Measurements from ENCODE around the gene PEX19. TPM values are rescaled to one million over a fixed set of nuclear protein-coding genes. Genes with fewer than 3 reads are reported as not detected.

The PEX19 gene
- polyA plus RNA-seq, 1 donor, result 49.1 TPM

DNA sequence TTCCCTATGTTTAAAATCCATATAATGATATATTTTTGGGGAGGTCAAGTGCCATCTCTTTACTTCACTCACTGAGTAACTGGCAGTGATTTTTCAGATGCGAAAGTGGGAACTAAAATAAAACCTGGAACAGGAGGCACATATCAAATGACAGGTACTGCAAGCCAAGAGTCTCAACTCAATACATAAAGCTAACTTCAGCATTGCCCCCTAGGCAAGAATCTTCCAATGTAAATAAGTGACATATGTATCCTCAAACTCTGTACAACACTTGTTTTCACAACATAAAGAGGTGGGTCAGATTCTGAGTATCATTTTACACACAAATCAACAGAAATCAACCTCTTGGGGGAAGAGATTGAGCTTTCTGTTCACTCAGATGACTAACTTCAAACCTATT, 40.7 kb downstream of the PEX19 start:
- WGBS (ENCODE audit: insufficient coverage, low lambda C conversion rate), result no CpG with 5 or more reads among the region's 1 CpG
- Histone ChIP-seq H3K27me3 (ENCODE audit: control insufficient read depth, insufficient read depth, low read length) (no peaks in the 10 kb centered on the region), H3K4me1 (ENCODE audit: control insufficient read depth, insufficient read depth, low read length) (no peaks in the 10 kb centered on the region), H3K36me3 (ENCODE audit: control insufficient read depth, insufficient read depth, low read length) (peaks cover 28% of the 10 kb centered on the region), H3K27ac (ENCODE audit: low read length) (no peak overlapping the region), H3K9me3 (ENCODE audit: control insufficient read depth, low read depth, low read length) (no peaks in the 10 kb centered on the region), H3K4me3 (ENCODE audit: low read length) (no peak overlapping the region)
- no peak for DNase-seq

- no peak overlapping the region for H3K4me3 ChIP-seq (ENCODE audit: low read length)
- no peak for DNase-seq
- H3K36me3 ChIP-seq (ENCODE audit: control insufficient read depth, insufficient read depth, low read length), result peaks cover 29% of the 10 kb centered on the region
- H3K27ac ChIP-seq (ENCODE audit: low read length), result no peak overlapping the region
- H3K4me1 ChIP-seq (ENCODE audit: control insufficient read depth, insufficient read depth, low read length), result no peaks in the 10 kb centered on the region
- no peaks in the 10 kb centered on the region for H3K9me3 ChIP-seq (ENCODE audit: control insufficient read depth, low read depth, low read length)
- no peaks in the 10 kb centered on the region for H3K27me3 ChIP-seq (ENCODE audit: control insufficient read depth, insufficient read depth, low read length)
Observed at GRCh38 chr1:160243767-160244166, 41.2 kb downstream of the PEX19 start.

DNA sequence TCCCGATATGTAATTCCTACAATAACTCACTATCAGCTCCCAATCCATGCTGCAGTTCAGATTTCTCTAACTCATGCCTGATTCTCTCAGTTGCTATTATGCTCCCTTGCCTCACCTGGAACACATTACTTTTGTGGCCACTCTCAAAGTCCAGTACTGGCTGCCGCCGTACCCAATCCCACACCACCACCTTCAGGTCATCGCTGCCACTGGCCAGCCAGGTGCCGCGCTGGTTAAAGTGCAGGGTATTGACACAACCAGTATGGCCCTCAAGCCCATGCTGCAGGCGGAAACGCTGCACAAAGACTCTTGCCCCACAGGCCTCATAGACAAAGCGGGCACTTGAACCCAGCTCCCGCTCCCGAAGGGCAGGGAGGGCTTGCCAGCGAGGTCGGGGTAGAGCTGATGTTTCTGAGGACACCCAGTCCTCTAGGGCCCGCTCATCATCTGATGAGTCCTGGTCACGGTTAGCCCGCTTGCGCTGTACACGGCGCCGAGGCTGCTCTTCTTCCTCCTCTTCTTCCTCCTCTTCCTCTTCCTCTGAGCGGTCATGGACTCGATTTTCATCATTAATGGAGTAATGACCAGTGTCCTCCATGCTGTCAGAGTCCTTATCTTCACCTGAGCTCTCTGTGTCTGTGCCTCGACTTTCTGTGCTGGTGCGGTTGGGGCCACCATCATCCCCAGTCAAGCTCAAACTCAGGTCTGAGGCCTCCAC, 45.2 kb downstream of the PEX19 start:
- whole genome bisulfite sequencing (ENCODE audit: insufficient coverage, low lambda C conversion rate), result no CpG with 5 or more reads among the region's 24 CpGs
- Histone ChIP-seq H3K36me3 (ENCODE audit: control insufficient read depth, insufficient read depth, low read length) (peaks cover 56% of the 10 kb centered on the region), H3K27me3 (ENCODE audit: control insufficient read depth, insufficient read depth, low read length) (no peaks in the 10 kb centered on the region), H3K4me1 (ENCODE audit: control insufficient read depth, insufficient read depth, low read length) (no peaks in the 10 kb centered on the region), H3K27ac (ENCODE audit: low read length) (no peak overlapping the region), H3K4me3 (ENCODE audit: low read length) (no peak overlapping the region), H3K9me3 (ENCODE audit: control insufficient read depth, low read depth, low read length) (no peaks in the 10 kb centered on the region)
- no peak for DNase-seq

- H3K9me3 ChIP-seq (ENCODE audit: control insufficient read depth, low read depth, low read length), result no peaks in the 10 kb centered on the region
- no peak overlapping the region for H3K4me3 ChIP-seq (ENCODE audit: low read length)
- H3K27ac ChIP-seq (ENCODE audit: low read length), result no peak overlapping the region
- H3K27me3 ChIP-seq (ENCODE audit: control insufficient read depth, insufficient read depth, low read length), result no peaks in the 10 kb centered on the region
- 100% methylated on average over 2 of the region's 5 CpGs for WGBS (ENCODE audit: insufficient coverage, low lambda C conversion rate)
- H3K4me1 ChIP-seq (ENCODE audit: control insufficient read depth, insufficient read depth, low read length), result no peaks in the 10 kb centered on the region
- DNase-seq, result no peak
- peaks cover 52% of the 10 kb centered on the region for H3K36me3 ChIP-seq (ENCODE audit: control insufficient read depth, insufficient read depth, low read length)
Observed at GRCh38 chr1:160238408-160238807, 46.5 kb downstream of the PEX19 start.

- no CpG with 5 or more reads among the region's 2 CpGs for WGBS (ENCODE audit: insufficient coverage, low lambda C conversion rate)
- DNase-seq, result no peak
- no peak overlapping the region for H3K27ac ChIP-seq (ENCODE audit: low read length)
- H3K4me1 ChIP-seq (ENCODE audit: control insufficient read depth, insufficient read depth, low read length), result no peaks in the 10 kb centered on the region
- H3K36me3 ChIP-seq (ENCODE audit: control insufficient read depth, insufficient read depth, low read length), result peaks cover 44% of the 10 kb centered on the region
- H3K9me3 ChIP-seq (ENCODE audit: control insufficient read depth, low read depth, low read length), result no peaks in the 10 kb centered on the region
- H3K4me3 ChIP-seq (ENCODE audit: low read length), result no peak overlapping the region
- no peaks in the 10 kb centered on the region for H3K27me3 ChIP-seq (ENCODE audit: control insufficient read depth, insufficient read depth, low read length)
Observed at GRCh38 chr1:160237558-160237957, 47.4 kb downstream of the PEX19 start.

GRCh38 chr1:160236806-160237205, 48.1 kb downstream of the PEX19 start:
- H3K27ac ChIP-seq (ENCODE audit: low read length), result no peak overlapping the region
- DNase-seq, result no peak
- H3K27me3 ChIP-seq (ENCODE audit: control insufficient read depth, insufficient read depth, low read length), result no peaks in the 10 kb centered on the region
- no peaks in the 10 kb centered on the region for H3K9me3 ChIP-seq (ENCODE audit: control insufficient read depth, low read depth, low read length)
- H3K36me3 ChIP-seq (ENCODE audit: control insufficient read depth, insufficient read depth, low read length), result peaks cover 43% of the 10 kb centered on the region
- H3K4me3 ChIP-seq (ENCODE audit: low read length), result no peak overlapping the region
- H3K4me1 ChIP-seq (ENCODE audit: control insufficient read depth, insufficient read depth, low read length), result no peaks in the 10 kb centered on the region
- WGBS (ENCODE audit: insufficient coverage, low lambda C conversion rate), result no CpG with 5 or more reads among the region's 5 CpGs

DNA sequence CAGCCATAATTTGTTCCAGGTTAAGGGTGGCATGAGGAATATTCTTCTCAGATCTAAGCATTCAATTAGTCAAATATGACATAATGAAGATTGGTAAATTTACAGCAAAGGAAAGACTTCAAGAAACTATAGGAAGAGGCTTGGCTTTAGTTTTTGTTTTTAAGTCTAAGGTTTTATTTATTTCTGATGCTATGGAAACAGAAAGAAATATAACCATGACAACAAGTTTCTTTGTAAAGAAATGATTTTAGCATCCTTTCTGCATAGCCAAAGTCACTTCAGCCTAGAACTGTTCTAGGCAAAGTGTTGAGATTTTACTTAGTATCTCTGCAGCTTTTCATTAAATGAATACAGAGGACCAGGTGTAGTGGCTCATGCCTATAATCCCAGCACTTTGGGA, 52.0 kb downstream of the PEX19 start:
- DNase-seq, result no peak
- H3K9me3 ChIP-seq (ENCODE audit: control insufficient read depth, low read depth, low read length), result no peaks in the 10 kb centered on the region
- H3K36me3 ChIP-seq (ENCODE audit: control insufficient read depth, insufficient read depth, low read length), result peaks cover 56% of the 10 kb centered on the region
- no peak overlapping the region for H3K4me3 ChIP-seq (ENCODE audit: low read length)
- no peaks in the 10 kb centered on the region for H3K27me3 ChIP-seq (ENCODE audit: control insufficient read depth, insufficient read depth, low read length)
- H3K4me1 ChIP-seq (ENCODE audit: control insufficient read depth, insufficient read depth, low read length), result no peaks in the 10 kb centered on the region
- no peak overlapping the region for H3K27ac ChIP-seq (ENCODE audit: low read length)

DNA sequence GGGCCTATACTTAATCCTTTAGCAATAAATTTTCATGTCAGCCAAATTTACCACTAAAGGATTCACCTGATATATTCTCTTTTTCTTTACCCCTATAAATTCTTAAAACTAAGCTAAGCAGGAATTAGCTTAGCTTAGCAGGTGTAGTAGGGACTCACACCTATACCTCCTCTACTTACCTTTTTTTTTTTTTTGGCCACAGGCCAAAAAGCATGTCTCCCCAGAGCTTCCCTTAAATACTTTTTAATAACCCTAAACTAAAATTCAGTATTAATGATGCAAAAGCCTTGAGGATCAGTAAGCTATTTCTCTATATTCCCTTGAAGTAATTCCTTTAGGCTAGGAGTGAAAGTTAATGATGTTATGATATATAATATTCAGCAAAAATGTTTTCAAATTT, 56.5 kb downstream of the PEX19 start:
- Histone ChIP-seq H3K4me1 (ENCODE audit: control insufficient read depth, insufficient read depth, low read length) (no peaks in the 10 kb centered on the region), H3K4me3 (ENCODE audit: low read length) (no peak overlapping the region), H3K27me3 (ENCODE audit: control insufficient read depth, insufficient read depth, low read length) (no peaks in the 10 kb centered on the region), H3K36me3 (ENCODE audit: control insufficient read depth, insufficient read depth, low read length) (peaks cover 80% of the 10 kb centered on the region), H3K9me3 (ENCODE audit: control insufficient read depth, low read depth, low read length) (no peaks in the 10 kb centered on the region), H3K27ac (ENCODE audit: low read length) (no peak overlapping the region)
- no peak for DNase-seq

DNA sequence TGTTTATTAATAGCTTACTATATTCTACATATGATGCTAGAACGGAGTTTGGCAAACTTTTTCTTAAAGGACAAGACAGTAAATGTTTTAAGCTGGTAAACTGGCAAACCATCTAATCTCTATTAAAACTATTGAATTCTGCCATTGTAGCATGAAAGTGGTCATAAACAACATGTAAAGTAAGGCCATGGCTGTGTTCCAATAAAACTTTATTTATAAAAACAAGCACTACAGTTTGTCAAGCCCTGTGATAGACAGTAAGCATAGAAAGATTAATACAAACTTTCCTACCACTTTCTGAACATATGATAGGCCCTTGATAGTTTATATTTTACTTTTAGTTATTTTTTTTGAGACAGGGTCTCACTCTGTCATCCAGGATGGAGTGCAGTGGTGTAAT, 57.4 kb downstream of the PEX19 start:
- DNase-seq, result no peak
- no CpG with 5 or more reads among the region's 1 CpG for WGBS (ENCODE audit: insufficient coverage, low lambda C conversion rate)
- Histone ChIP-seq H3K4me1 (ENCODE audit: control insufficient read depth, insufficient read depth, low read length) (no peaks in the 10 kb centered on the region), H3K27me3 (ENCODE audit: control insufficient read depth, insufficient read depth, low read length) (no peaks in the 10 kb centered on the region), H3K36me3 (ENCODE audit: control insufficient read depth, insufficient read depth, low read length) (peaks cover 89% of the 10 kb centered on the region), H3K27ac (ENCODE audit: low read length) (no peak overlapping the region), H3K9me3 (ENCODE audit: control insufficient read depth, low read depth, low read length) (no peaks in the 10 kb centered on the region), H3K4me3 (ENCODE audit: low read length) (no peak overlapping the region)

GRCh38 chr1:160227034-160227433, 57.9 kb downstream of the PEX19 start:
- H3K36me3 ChIP-seq (ENCODE audit: control insufficient read depth, insufficient read depth, low read length), result peaks cover 93% of the 10 kb centered on the region
- no CpG with 5 or more reads among the region's 4 CpGs for WGBS (ENCODE audit: insufficient coverage, low lambda C conversion rate)

More at GRCh38 chr1:160227034-160227433, 57.9 kb downstream of the PEX19 start:
- Histone ChIP-seq H3K9me3 (ENCODE audit: control insufficient read depth, low read depth, low read length) (no peaks in the 10 kb centered on the region), H3K4me3 (ENCODE audit: low read length) (no peak overlapping the region), H3K4me1 (ENCODE audit: control insufficient read depth, insufficient read depth, low read length) (no peaks in the 10 kb centered on the region), H3K27me3 (ENCODE audit: control insufficient read depth, insufficient read depth, low read length) (no peaks in the 10 kb centered on the region), H3K27ac (ENCODE audit: low read length) (no peak overlapping the region)
- DNase-seq, result no peak

Data from large intestine (tissue), 3 donors.